Dermis microvascular lymphatic vessel endothelial cell (primary cell): Measurements from ENCODE around the gene ATAD3A. TPM values are rescaled to one million over a fixed set of nuclear protein-coding genes. Genes with fewer than 3 reads are reported as not detected.
"Not testable (repeated sequence)": the region's sequence is repeated elsewhere in the genome, so short reads cannot be mapped to it uniquely, and the experiment has no call there.

Source experiments
- DNase-seq, 2 donors: peaks; one replicate each; pipeline versions ENCODE4 v3.0.0 to v3.0.0-alpha.2; 2010; ENCODE audit warnings: low read depth in 2 of 2
- total RNA-seq: library from RNA; depleted of rRNA; stranded (reverse); fragments of >200 nt; gene quantifications from 2 replicates; pipeline ENCODE4 v1.2.1, GENCODE V29; 2014

The ATAD3A gene
- total RNA-seq, 1 donor from 2014 or later = 25.0 TPM

GRCh38 chr1:1489861-1490260 is 22.1 kb upstream of the ATAD3A start:
- no peak for DNase-seq

- no peak for DNase-seq
Observed at GRCh38 chr1:1490633-1491230, 21.2 kb upstream of the ATAD3A start.

DNA sequence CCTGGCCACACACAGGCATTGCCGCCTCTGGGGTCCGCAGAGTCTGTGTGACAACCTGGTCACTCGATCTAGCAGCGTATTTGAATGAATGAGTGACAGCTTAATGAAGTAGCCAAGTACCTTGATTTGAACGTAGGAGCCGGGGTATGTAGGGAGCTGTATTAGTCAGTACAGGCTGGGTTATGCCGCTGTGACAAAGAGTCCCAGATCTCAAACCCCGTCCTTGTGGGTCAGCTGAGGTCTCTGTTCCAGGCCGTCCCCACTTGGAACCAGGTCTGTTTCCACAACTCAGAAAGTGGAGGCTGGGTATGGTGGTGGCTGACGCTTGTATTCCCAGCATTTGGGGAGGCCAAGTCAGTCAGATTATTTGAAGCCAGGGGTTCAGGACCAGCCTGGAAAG is 20.4 kb upstream of the ATAD3A start:
- no peak for DNase-seq

DNA sequence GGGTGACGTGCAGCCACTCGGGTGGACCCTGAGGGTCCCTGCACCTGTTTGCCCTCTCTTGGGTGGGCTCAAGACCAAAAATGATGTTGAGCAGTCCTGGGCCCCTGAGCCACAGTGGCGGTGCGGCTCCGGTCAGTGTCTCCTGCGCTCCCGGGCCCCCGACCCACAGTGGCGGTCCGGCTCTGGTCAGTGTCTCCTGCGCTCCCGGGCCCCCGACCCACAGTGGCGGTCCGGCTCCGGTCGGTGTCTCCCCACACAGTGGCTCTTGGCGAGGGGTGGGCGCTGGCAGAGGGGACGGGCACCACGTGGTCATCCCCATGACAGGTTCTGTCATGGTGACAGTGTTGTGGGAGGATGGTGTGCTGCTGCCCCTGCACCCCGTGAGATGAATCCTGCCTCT is 17.7 kb upstream of the ATAD3A start:
- DNase-seq = not testable (repeated sequence)

GRCh38 chr1:1495461-1495975 is 16.4 kb upstream of the ATAD3A start:
- DNase-seq = not testable (repeated sequence)

GRCh38 chr1:1504777-1505365 is 7.1 kb upstream of the ATAD3A start:
- peak in 1 of 2 donors; percentile 65 for DNase-seq

- not testable (repeated sequence) for DNase-seq
Observed at GRCh38 chr1:1505366-1505798, 6.6 kb upstream of the ATAD3A start.

DNA sequence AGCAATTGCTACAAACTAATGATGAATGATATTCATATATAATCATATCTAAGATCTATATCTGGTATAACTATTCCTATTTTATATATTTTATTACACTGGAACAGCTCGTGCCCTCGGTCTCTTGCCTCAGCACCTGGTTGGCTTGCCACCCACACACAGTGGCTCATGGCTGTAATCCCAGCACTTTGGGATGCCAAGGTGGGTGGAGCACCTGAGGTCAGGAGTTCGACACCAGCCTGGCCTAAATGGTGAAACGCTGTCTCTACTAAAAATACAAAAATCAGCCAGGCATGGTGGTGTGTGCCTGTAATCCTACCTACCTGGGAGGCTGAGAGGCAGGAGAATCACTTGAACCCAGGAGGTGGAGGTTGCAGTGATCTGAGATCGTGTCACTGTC is 6.2 kb upstream of the ATAD3A start:
- DNase-seq = not testable (repeated sequence)

DNA sequence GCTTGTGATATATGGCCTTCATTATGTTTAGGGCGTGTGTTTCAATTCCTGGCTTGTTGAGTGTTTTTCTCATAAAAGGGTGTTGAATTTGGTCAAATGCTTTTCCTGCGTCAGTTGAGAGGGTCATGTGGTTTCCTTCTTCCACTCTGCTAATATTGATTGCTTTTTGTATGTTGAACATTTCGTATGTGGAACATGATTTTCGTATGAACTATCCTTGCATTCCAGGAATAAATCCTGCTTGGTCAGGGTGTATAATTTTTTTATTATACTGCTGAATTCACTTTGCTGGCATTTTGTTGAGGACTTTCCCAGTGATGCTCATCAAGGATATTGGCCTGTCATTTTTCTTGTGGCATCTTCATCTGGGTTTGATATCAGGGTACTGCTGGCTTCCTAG is 4.7 kb upstream of the ATAD3A start:
- DNase-seq = no peak

GRCh38 chr1:1508775-1509464 is 3.0 kb upstream of the ATAD3A start:
- DNase-seq = not testable (repeated sequence)

DNA sequence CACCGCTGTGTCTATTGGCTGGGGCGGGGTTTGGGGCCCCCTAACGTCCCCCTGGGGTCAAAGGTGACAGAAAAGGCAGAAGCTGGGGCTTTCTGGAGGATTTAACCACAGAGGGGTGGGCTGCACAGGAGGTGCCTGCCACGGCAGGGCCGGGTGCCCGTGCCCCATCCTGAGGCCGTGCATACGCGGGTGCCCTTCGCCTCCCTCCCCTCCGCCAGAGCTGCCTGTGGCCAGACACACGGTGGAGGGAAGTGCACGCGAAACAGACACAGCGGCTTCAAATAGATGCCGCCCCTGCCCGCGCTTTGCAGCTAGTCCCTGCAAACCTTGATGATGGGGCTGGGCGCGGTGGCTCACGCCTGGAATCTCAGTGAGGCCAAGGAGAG is 2.5 kb upstream of the ATAD3A start:
- not testable (repeated sequence) for DNase-seq

DNA sequence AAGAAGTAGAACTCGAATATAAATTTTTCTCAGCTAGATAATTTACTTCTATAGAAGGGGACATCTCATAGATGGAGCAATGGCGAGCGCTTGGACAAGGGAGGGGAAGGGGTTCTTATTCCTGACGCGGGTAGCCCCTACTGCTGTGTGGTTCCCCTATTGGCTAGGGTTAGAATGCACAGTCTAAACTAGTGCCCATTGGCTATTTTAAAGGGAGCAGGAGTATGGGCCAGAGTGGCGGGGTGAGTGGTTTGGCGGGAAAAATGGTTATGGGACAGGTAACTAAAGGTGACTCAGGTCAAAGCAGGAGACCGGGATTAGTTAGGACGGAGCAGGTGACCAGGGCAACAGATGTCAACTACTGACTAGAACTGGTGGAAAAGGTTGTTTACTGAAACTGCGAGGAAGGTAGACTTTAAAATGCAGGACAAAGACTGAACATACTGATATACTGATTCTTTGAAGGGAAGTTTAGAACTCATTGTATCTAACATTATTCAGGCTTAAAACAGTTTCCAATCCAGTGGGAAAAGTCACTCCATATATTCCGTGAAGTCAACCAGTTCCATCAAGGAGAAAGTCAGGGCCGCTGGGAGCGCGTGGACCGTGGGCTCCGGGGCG is 940 bp upstream of the ATAD3A start:
- peak in 1 of 2 donors; percentile 42 for DNase-seq

GRCh38 chr1:1512425-1512824 is 463 bp downstream of the ATAD3A start:
- not testable (repeated sequence) for DNase-seq

DNA sequence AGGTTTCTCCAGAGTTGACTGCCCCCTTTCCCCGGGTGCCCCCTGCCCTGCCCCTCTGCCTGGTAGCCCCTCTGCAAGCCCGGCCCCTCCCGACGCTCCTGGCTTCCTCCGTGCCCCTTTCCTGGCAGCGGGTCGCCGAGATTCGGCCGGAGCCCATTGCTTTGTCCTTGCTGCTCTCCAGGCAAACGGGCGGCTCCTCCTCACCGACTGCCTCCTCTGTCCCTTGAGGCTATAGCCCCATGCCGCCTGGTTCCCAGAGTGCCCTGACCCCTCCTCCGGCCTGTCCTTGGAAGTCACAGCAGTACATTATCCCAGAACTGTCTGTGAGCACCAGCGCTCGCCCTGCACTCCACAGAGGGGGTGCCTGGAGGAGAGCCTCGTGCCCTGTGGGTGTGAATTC is 1.7 kb downstream of the ATAD3A start:
- not testable (repeated sequence) for DNase-seq

- DNase-seq = not testable (repeated sequence)
Observed at GRCh38 chr1:1514376-1514775, 2.4 kb downstream of the ATAD3A start.

DNA sequence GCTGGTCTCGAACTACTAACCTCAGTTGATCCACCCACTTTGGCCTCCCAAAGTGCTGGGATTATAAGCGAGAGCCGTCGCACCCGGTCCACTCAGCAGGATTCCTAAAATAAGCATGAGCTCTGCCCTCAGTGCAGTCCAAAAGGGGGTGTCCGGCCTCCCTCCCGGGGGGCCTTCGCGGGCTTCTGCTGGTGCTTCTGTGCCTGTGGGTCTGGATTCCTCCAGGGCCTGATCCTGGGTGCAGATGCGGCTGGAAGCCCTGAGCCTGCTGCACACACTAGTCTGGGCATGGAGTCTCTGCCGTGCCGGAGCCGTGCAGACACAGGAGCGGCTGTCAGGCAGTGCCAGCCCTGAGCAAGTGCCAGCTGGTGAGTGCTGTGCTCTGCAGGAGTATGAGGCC is 5.0 kb downstream of the ATAD3A start:
- DNase-seq = not testable (repeated sequence)

DNA sequence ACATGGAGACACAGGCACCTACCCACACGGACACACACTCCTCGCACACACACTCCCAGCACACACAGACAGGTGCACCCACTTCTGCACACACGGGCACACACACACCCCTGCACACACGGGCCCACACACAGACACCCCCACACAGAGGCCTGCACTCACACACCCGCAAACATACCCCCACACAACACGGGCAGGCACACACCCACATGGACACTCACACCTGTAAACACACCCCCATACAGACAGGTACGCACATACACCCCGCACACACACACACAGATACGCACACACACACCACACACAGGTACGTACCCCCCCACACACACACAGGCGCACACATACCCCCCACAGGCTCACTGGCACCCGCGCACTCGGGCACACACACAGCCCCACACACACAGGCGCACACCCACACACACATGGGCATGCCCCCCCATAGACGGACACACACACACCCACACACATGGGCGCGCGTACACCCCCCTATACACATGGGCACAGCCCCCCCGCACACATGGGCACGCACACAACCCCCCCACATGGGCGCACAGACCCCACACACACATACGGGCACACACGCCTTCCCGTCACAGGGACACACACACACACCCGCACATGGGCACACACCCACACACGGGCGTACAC is 6.1 kb downstream of the ATAD3A start:
- no peak for DNase-seq

DNA sequence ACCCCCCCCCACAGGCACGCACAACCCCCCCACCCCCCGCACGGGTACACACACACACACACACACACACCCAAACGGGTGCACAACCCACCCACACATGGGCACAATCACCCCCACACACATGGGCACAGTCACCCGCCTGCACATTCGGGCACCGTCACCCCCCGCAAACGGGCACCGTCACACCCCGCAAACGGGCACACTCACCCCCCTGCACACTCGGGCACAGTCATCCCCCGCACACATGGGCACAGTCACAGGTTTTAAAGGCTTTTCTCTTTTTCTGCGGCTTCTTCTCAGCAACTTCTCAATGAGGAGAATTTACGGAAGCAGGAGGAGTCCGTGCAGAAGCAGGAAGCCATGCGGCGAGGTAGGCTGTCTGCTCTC is 6.7 kb downstream of the ATAD3A start:
- not testable (repeated sequence) for DNase-seq

DNA sequence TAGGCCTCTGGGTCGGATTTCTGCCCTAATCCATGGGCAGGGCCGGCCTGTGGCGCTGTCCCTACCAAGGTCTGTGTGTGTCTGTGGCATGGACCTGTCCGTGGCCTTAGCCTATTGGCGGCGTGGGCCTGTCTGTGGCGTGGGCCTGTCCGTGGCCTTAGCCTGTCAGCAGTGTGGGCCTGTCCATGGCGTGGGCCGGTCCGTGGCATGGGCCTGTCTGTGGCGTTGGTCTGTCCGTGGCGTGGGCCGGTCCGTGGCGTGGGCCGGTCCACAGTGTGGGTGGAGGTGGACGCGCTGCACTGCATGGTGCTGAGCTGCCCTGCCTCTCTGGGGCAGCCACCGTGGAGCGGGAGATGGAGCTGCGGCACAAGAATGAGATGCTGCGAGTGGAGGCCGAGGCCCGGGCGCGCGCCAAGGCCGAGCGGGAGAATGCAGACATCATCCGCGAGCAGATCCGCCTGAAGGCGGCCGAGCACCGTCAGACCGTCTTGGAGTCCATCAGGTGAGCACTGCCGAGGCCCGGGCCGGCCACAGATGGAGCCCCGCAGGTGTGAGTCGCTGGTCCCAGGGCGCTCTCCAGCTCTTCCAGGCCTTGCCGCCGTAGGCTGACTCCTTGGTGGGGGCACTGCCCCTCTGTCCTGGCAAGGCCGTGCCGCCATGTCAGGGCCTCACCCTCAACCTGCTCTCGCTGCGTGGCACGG is 8.0 kb downstream of the ATAD3A start:
- not testable (repeated sequence) for DNase-seq

- no peak for DNase-seq
Observed at GRCh38 chr1:1521331-1521730, 9.4 kb downstream of the ATAD3A start.

DNA sequence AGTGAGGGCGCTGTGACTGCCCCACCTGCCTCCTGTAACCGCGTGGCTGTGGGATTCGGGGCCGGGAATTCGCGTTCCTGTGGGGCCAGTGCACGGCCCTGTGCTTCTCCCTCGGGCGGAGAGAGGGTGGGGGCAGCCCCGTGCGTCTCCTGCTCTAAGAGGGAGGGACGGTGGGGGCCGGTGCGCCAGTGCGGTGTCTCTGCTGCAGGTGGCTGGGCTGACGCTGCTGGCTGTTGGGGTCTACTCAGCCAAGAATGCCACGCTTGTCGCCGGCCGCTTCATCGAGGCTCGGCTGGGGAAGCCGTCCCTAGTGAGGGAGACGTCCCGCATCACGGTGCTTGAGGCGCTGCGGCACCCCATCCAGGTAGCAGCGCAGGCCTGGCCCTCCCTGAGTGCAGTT is 10.6 kb downstream of the ATAD3A start:
- not testable (repeated sequence) for DNase-seq
